ENCODE results near the gene MYRF. TPM values are rescaled to one million over a fixed set of nuclear protein-coding genes. Genes with fewer than 3 reads are reported as not detected.

MYRF gene
- total RNA-seq, 1 donor from 2014 or later, result 320 TPM

DNA sequence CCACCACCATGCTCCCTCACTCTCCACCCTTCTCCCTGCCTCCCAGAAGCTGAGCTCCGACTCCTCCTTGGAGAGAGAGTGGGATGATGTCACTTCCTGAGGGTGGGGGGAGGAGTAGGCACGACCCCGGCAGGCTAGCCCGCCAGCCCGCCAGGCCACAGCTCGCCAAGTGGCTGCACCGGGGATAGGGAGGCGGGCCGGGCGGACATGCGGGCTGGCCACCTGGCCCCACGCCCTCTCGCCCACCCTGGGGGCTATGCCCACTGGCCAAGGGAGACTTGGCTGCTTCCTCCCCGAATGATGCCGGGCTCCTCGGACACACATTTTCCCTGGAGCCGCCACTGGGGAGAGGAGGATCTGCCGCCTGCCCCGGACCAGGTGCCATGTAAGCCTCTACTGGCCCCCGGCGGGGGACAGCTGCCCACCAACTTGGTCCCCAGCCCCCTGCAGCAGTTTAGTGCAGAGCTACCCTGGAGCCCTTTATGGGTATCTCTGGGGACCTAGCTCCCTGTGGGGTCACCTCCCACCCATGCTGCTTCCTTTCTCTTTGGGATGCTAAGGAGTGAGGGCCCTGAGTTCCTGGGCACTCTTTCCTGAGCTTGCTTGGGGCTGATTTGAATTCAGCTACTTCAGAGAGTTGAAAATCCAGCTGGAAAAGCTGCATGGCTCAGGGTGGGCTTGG lies 33.7 kb upstream of the MYRF start:
- peak; percentile 41 for DNase-seq (ENCODE audit: low spot score)

GRCh38 chr11:61719978-61720377 lies 32.5 kb upstream of the MYRF start:
- no peak for DNase-seq (ENCODE audit: low spot score)

DNA sequence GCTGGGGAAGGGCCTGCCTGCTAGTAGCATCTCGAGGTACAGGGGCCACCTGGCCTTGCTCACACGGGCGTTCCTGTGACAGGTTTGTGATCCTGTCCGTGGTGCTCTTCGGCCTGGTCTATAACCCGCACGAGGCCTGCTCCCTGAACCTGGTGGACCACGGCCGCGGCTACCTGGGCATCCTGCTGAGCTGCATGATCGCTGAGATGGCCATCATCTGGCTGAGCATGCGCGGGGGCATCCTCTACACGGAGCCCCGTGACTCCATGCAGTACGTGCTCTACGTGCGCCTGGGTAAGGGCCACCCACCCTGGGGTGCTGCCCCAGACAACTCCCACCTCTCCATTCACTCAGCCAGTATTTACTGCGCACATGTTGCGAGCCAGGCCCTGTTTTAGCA lies 31.8 kb upstream of the MYRF start:
- no peak for DNase-seq (ENCODE audit: low spot score)

DNA sequence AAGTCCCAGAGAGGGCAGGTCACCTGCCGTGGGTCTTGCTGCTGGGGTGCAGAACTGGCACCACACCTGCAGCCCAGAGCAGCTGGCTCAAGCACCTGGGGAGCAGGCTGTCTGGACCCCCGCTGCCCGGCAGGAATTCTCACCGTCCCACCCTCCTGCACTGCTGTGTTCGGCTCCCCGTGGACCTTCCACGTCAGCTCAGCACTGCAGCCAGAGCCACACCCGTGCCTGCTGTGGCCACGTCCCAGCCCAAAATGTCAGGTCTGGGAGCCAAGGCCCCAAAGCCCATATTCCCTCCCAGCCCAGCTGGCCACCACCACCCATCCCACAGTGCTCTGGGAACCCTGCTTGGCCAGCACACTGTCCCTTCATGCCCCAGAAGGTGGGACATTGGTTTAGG lies 28.0 kb upstream of the MYRF start:
- no peak for DNase-seq (ENCODE audit: low spot score)

GRCh38 chr11:61725781-61726231 lies 26.6 kb upstream of the MYRF start:
- no peak for DNase-seq (ENCODE audit: low spot score)

DNA sequence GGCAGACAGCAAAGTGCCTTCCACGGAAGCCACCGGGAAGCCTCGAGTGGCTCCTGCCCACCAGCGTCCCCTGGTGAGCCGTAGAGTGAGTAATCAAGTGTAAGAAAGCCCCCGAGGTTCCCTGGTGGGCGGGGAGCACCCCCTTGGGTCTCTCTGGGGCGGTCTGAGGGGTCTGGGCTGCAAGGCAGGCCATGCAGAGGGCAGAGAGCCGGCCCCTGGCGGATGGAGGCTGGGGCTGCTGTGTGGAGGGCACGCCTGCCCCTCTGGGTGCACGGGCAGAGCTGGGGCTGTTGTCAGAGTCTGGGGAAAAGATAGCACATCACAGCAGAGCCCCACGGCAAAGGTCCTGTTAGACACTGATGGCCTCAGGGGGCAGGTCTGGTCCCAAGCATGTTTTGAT lies 25.7 kb upstream of the MYRF start:
- DNase-seq (ENCODE audit: low spot score), result no peak

DNA sequence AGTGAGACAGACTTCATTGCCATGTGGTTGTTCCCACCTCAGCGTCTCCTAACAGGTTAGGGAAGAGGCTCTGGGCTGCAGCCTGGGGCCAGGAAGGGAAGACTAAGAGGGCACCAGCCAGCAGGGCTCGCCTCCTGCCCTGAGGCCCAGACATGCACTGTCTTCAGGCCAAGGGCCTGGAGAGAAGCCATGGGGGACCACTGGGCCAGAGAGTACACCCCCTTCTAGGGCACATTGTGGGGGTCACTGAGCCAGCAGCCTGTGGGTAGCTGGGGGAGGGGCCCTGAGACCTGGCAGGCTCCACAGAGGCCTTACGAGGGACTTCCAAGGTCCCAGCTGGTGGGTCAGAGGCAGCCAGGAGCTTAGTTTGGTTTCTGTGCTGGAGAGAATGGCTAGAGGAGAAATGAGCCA lies 25.0 kb upstream of the MYRF start:
- no peak for DNase-seq (ENCODE audit: low spot score)

DNA sequence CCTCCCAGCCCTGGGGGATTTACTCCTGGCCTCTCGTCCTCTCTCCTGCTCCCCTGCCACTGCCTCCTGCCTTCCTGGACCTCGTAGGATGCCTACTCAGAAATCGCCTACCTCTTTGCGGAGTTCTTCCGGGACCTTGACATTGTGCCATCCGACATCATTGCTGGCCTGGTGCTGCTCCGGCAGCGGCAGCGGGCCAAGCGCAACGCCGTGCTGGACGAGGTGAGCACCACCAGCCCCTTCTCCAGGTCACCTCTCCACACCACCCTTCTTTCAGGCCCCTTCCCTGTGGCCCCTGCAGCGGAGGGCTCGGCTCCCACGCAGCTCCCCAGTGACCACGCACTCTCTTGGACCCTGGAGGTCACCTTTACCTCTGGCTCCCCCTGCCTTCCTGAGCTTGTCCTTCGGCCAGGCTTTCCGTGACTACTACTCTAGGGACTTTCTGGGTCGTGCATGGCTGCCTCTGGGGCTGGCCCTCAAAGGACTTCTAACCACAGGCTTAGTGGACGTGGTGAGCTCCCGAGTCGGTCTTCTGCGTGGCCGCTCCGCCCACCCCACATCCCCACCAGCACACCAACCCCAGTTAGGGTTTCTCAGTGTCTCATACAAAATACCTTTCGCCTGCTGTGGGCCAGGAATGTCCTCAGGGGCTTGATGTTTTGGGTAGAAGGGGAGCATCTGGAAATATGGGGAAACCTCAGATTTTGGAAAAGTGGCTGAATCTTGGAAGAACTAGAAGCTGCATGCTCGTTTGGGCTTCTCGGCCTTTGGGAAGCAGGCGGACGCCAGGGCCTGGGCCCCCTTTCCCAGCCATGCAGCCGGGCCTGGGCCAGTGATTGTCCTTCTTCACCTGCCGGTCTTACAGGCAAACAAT lies 24.1 kb upstream of the MYRF start:
- no peak for DNase-seq (ENCODE audit: low spot score)

GRCh38 chr11:61728940-61729219 lies 23.6 kb upstream of the MYRF start:
- DNase-seq (ENCODE audit: low spot score), result no peak

GRCh38 chr11:61730240-61730994 lies 22.0 kb upstream of the MYRF start:
- no peak for DNase-seq (ENCODE audit: low spot score)

DNA sequence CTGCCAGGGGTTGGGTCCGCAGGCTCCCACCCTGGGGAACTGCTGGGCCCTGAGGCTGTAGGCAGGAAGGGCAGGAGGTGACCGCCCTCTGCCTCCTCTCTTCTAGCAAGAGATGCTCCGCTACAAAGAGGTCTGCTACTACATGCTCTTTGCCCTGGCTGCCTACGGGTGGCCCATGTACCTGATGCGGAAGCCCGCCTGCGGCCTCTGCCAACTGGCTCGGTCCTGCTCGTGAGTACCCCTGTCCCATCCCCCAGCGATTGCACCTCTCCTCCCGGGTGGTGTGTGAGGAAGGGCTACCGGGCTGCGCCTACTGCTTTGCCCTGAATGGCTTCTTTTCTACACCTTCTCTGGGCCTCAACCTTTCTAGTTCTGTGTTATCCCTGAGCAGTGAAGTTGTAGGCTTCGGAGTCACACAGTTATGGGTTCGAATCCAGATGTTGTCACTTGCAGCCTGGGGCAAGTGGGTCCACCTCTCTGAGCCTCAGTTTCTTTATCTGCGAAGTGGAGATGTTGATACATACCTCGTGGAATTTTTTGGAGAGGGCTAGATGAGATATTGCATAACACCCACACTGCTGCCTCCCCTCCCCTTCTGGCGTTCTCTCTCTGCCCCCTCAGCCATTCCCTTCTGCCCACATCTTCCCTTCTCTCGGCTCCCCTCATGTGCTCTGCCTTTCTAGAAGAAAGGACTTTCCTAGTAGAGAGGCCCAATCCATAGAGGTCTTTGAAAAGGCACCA lies 21.1 kb upstream of the MYRF start:
- no peak for DNase-seq (ENCODE audit: low spot score)

DNA sequence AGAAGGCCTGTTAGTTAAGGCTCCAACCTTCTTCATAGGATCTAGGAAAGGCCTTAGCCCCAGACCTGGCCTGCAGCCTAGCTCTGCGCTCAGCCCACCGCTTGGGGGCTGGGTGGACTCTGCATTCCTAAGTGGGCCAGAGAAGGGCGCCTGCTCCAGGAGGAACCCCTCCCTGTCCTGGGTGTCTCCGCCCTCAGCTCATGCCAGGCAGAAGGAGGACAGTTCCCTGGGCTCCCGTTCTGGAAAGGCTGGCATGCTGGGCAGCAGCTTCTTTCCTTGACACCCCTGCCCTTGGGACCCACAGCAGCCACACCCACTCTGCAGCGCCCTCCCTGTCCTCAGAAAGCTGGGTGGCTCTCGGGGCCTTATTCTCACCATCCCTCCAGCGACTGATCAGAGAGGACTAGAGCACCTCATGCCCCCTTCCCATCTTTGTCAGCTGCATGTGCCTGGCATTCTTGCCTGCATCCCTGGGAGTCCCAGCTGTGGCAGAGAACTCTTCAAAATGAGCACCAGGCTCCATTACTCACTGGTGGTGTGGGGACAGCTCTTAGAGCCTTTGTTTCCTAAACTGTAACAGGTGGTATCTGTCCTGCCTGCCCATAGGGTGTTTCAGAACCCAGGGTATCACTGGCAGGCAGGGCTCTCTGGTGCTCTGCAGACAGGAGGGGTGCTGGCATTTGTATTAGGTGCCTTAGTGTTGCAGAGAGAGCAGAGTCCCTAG lies 20.3 kb upstream of the MYRF start:
- no peak for DNase-seq (ENCODE audit: low spot score)

DNA sequence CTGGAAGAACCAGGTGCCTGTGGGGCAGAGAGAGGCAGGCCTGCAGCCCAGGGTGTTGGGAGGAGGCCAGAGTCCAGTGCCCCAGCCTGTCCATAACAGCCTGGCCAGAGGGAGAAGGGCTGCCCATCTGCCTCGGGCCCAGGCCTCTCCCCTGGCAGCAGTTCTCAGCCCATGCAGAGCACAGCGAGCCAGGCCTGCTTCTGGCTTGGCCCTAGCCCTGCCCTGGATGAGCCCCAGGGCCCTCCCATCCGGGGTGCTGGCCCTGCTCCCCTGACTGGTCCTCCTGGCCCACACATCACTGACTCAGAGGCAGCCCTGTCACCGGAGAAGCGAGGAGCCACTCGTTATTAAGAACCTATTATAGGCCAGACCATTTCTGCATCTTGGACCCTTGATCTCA lies 19.7 kb upstream of the MYRF start:
- DNase-seq (ENCODE audit: low spot score), result no peak

GRCh38 chr11:61733120-61733978 lies 19.1 kb upstream of the MYRF start:
- peak; percentile 88 for DNase-seq (ENCODE audit: low spot score)

DNA sequence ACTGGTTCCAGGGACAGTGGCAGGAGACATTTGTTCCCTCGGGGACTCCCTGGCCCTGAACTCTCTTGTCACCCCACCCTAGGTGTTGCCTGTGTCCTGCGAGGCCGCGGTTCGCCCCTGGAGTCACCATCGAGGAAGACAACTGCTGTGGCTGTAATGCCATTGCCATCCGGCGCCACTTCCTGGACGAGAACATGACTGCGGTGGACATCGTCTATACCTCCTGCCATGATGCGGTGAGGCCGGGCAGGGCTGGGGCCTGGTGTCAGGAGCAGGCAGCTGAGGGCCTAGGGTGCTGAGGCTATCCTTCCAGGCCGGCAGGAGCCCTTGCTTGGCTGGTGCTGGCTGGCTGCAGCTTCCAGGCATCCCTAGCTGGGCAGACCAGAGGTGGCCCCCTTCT lies 17.7 kb upstream of the MYRF start:
- no peak for DNase-seq (ENCODE audit: low spot score)

GRCh38 chr11:61735391-61735790 lies 17.0 kb upstream of the MYRF start:
- DNase-seq (ENCODE audit: low spot score), result no peak

- no peak for DNase-seq (ENCODE audit: low spot score)
These were observed 16.1 kb upstream of the MYRF start for GRCh38 chr11:61736310-61736709.

DNA sequence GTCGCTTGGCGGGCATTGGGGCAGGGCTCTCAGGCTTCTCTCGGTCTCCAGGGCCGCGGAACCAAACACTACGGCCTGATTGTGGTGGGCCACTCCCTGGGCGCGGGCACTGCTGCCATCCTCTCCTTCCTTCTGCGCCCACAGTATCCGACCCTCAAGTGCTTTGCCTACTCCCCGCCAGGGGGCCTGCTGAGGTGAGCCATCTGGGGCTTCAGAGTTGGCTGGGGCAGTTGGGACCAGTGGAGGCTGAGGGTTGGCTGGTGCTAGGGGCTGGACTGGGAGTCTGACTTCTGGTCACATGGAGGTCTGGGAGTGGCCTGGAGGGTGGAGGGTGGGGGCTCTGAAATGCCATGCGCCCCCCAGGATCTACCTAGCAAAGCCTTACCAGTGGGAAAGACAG lies 15.3 kb upstream of the MYRF start:
- DNase-seq (ENCODE audit: low spot score), result no peak

DNA sequence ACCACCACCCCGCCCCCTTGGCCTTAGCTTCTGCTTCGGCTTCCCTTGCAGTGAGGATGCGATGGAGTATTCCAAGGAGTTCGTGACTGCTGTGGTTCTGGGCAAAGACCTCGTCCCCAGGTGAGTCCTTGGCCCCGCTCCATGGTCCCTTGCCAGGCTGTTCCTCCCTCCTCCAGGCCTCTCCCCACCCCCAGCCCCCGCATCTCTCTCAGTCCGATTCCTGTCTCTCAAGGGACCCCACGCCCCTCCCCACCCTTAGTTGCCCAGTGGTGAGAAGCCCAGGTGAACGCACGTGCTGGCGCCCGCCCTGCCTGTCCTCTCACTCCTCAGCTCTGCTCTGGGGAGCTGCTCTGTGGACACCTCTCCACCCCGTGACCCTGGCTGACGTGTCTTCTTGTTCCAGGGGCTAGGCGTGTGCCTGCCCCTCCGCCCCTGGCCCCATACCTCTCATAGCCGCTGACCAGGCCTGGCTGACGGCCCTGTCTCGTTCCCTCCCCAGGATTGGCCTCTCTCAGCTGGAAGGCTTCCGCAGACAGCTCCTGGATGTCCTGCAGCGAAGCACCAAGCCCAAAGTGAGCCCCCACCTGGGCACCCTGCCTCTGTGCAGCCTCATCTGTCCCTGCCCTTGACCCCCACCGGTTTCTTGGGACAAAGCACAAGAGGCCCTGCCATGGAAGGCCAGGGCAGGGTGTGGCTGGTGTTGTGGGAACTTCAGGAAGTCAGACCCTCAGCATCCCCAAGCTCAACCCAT lies 14.6 kb upstream of the MYRF start:
- DNase-seq (ENCODE audit: low spot score), result no peak

DNA sequence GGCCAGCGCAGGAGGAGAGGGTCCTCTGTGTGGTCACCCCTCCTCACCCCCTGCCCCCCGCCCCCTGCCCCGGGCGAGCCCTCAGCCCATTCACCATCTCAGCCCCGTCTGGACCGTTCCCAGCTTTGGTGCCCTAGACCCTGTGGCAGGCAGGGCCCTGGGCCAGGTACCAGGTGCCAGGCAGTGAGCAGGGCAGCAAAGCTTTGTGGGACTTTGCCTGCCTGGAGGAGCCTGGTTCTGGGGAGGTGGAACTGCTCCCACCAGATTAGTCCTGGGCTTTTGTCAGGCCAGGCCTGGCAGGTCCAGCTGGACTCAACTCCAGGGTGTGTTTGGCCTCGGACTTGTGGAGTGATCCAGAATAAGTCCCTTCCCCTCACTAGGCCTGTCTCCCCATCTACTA lies 13.7 kb upstream of the MYRF start:
- no peak for DNase-seq (ENCODE audit: low spot score)

All from mucosa of gallbladder (tissue), 1 donor.